Measurements from ENCODE around the gene FUCA2. TPM values are rescaled to one million over a fixed set of nuclear protein-coding genes. Genes with fewer than 3 reads are reported as not detected.
"Not testable (repeated sequence)": the region's sequence is repeated elsewhere in the genome, so short reads cannot be mapped to it uniquely, and the experiment has no call there.

FUCA2 gene
- total RNA-seq, 1 donor from 2014 or later = 52.4 TPM

DNA sequence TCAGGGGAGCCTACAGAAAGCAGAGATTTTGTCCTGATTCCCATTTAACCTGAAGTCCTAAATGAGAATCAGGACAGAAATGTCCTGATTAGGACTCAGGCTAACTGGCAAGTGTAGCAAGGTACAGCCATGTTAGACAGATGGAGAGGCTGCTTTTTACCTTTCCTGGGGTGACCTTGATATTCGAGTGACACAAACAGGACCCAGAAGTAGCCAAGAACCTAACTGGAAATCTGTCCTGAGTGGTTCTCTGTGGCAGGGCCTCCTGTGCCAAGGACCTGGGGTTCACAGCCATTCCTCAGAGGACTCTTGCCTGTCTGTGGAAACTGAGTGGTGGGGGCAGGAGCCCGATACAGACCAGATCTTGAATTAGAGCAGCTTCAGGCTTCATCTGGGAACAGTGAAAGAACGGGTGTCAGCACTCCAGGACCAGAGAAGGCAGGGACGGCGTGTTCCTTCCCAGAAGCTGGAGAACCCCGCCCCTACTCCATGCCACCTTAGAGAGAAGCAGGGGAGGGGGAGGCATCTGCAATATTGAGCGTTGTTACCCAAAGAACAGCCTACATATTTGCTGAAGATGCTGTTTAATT lies 4.3 kb upstream of the FUCA2 start:
- Mint-ChIP-seq H3K4me3 (ENCODE audit: unreplicated experiment) (no peak overlapping the region), H3K27ac (ENCODE audit: unreplicated experiment) (no peak overlapping the region), H3K36me3 (ENCODE audit: low read depth) (no peaks in the 10 kb centered on the region), H3K9me3 (ENCODE audit: low read depth) (no peaks in the 10 kb centered on the region), H3K27me3 (ENCODE audit: low read depth) (peaks cover 9% of the 10 kb centered on the region), H3K4me1 (ENCODE audit: low read depth) (peaks cover 17% of the 10 kb centered on the region)
- DNase-seq (ENCODE audit: low spot score) = no peak
- no peak for TF ChIP-seq CTCF (IDR thresholded peaks at IDR 0.05)

DNA sequence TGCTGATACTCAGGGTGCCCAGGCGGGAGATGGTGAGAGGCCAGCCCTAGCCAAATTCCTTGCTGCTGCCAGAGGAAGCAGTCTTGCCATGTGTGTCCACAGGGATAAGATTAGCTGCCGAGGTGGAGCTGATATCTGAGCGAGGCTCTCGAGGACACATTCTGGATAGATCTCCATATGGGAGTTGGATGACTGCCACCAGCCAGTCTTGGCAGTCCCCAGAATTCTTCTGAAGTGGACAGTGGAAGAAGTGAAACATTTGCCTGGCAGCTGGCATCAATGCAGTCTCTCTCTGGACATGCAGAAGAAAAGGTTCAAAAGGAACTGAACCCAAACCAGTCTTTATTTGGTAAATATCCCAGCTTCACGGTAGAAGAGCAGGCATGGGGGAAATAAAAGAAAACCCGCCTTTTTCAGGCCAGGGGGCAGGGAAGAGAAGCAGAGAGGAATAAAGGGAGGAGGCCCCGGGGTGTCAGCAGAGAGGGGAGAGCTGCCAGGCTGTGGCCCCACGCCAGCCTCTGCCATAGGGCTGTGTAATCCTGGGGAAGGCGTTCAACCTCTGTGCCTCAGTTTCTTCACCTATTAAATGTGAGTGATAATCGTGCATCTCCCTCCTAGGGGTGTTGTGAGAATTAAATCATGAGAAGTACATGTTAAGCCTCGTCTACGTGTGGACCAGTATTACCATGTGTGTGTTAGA lies 3.7 kb upstream of the FUCA2 start:
- peaks cover 9% of the 10 kb centered on the region for H3K27me3 Mint-ChIP-seq (ENCODE audit: low read depth)
- no peaks in the 10 kb centered on the region for H3K9me3 Mint-ChIP-seq (ENCODE audit: low read depth)
- H3K4me1 Mint-ChIP-seq (ENCODE audit: low read depth) = peaks cover 22% of the 10 kb centered on the region
- TF ChIP-seq CTCF (IDR thresholded peaks at IDR 0.05) = no peak
- H3K36me3 Mint-ChIP-seq (ENCODE audit: low read depth) = no peaks in the 10 kb centered on the region
- H3K27ac Mint-ChIP-seq (ENCODE audit: unreplicated experiment) = no peak overlapping the region
- H3K4me3 Mint-ChIP-seq (ENCODE audit: unreplicated experiment) = no peak overlapping the region
- DNase-seq (ENCODE audit: low spot score) = no peak

- TF ChIP-seq CTCF (IDR thresholded peaks at IDR 0.05) = peak; percentile 58
- peaks cover 9% of the 10 kb centered on the region for H3K27me3 Mint-ChIP-seq (ENCODE audit: low read depth)
- no peaks in the 10 kb centered on the region for H3K9me3 Mint-ChIP-seq (ENCODE audit: low read depth)
- no peak overlapping the region for H3K4me3 Mint-ChIP-seq (ENCODE audit: unreplicated experiment)
- peaks cover 37% of the 10 kb centered on the region for H3K4me1 Mint-ChIP-seq (ENCODE audit: low read depth)
- DNase-seq (ENCODE audit: low spot score) = no peak
- H3K27ac Mint-ChIP-seq (ENCODE audit: unreplicated experiment) = no peak overlapping the region
- H3K36me3 Mint-ChIP-seq (ENCODE audit: low read depth) = no peaks in the 10 kb centered on the region
These were observed 1.9 kb upstream of the FUCA2 start for GRCh38 chr6:143513410-143513809.

DNA sequence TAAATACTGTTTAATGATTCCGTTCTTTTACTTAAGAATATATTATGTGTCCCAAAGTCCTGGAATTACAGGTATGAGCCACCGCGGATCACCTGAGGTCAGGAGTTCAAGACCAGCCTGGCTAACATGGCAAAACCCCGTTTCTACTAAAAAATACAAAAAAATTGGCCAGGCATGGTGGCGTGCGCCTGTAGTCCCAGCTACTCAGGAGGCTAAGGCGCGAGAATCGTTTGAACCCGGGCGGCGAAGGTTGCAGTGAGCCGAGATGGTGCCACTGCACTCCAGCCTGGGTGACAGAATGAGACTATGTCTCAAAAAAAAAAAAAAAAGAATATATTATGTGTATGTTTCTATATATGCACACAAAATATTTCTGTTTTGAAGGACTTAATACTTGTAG lies 1.2 kb downstream of the FUCA2 start:
- H3K4me1 Mint-ChIP-seq (ENCODE audit: low read depth) = peaks cover 45% of the 10 kb centered on the region
- not testable (repeated sequence) for H3K9me3 Mint-ChIP-seq (ENCODE audit: low read depth); DNase-seq (ENCODE audit: low spot score); H3K27ac Mint-ChIP-seq (ENCODE audit: unreplicated experiment); H3K27me3 Mint-ChIP-seq (ENCODE audit: low read depth)
- H3K4me3 Mint-ChIP-seq (ENCODE audit: unreplicated experiment) = peak overlapping the region; percentile 79
- peaks cover 18% of the 10 kb centered on the region for H3K36me3 Mint-ChIP-seq (ENCODE audit: low read depth)

DNA sequence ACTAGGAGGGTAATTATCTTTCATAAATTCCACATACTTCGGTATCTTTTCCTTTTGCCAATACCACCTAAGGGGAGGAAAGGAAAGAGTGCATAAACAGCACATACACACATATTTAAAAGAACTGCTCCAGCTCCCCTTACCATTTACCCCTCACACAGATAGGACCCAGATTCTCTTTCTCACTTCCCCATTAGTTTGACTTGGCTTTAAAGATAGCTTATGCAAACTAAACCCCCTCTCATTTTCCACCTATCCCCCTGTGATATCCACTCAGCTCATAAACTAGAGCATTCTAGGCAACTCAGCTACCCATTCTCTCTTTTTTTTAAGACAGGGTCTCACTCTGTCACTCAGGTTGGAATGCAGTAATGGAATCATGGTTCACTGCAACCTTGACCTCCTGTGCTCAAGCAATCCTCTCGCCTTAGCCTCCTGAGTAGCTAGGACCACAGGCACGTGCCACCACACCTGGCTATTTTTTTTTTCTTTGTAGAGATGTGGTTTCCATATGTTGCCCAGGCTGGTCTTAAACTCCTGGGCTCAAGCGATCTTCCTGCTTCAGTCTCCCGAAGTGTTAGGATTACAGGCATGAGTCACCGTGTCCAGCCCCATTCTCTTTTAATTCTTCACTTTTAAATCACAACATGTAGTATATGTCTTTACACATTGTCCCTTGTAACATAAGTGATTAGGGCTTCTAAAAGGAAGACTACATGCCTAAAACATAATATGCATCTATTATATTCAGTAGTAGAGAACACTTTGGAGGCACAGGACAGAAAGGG lies 4.0 kb downstream of the FUCA2 start:
- peaks cover 36% of the 10 kb centered on the region for H3K4me1 Mint-ChIP-seq (ENCODE audit: low read depth)
- DNase-seq (ENCODE audit: low spot score) = no peak
- H3K4me3 Mint-ChIP-seq (ENCODE audit: unreplicated experiment) = no peak overlapping the region
- TF ChIP-seq CTCF (IDR thresholded peaks at IDR 0.05) = no peak
- H3K36me3 Mint-ChIP-seq (ENCODE audit: low read depth) = peaks cover 18% of the 10 kb centered on the region
- no peaks in the 10 kb centered on the region for H3K27me3 Mint-ChIP-seq (ENCODE audit: low read depth)
- no peak overlapping the region for H3K27ac Mint-ChIP-seq (ENCODE audit: unreplicated experiment)
- no peaks in the 10 kb centered on the region for H3K9me3 Mint-ChIP-seq (ENCODE audit: low read depth)

All from chondrocyte (in vitro differentiated cells).